ENCODE measurements around the gene SETDB1.

DNA sequence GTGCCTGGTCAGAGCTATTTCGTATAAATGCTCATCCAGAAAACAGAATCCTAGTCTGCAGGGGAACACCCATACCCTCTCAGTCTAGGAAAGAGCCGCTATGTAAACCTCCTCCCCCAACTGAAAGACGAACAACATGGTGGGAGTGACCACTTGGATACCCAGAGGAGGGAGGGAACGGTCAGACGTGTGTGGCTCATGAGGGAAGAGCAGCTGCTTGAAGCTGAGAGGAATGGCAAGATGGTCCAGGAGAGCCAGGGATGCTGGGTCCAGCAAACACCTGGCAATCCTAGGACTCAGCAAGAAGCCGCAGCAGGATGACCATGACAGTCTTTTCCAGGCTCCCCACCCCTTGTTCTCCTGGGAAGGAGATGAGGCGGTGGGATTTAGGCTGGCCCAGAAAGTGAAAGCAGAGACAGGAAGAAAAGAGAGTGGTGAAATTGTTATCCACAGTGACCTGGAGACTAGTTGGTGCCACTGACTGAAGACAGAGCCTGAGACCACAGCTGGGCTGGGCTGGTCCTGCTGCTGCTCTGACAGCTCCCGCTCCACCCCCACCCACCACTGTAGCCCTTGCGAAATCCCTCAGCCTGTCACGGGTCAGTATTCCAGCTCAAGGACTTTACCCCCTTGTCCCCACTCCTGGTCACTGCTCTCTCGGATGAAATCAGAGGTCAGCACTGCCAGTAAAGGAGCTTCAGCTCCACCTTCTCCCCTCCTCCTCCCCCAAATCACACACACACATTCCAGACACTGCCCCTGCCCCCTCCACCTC lies 44.8 kb downstream of the SETDB1 start:
- no peak for TF ChIP-seq EZH2phosphoT487 (IDR thresholded peaks at IDR 0.05)
- TF ChIP-seq, protein P1, sequence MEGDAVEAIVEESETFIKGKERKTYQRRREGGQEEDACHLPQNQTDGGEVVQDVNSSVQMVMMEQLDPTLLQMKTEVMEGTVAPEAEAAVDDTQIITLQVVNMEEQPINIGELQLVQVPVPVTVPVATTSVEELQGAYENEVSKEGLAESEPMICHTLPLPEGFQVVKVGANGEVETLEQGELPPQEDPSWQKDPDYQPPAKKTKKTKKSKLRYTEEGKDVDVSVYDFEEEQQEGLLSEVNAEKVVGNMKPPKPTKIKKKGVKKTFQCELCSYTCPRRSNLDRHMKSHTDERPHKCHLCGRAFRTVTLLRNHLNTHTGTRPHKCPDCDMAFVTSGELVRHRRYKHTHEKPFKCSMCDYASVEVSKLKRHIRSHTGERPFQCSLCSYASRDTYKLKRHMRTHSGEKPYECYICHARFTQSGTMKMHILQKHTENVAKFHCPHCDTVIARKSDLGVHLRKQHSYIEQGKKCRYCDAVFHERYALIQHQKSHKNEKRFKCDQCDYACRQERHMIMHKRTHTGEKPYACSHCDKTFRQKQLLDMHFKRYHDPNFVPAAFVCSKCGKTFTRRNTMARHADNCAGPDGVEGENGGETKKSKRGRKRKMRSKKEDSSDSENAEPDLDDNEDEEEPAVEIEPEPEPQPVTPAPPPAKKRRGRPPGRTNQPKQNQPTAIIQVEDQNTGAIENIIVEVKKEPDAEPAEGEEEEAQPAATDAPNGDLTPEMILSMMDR (IDR thresholded peaks at IDR 0.05) = no peak
- TF ChIP-seq EZH2 (IDR thresholded peaks at IDR 0.05) = no peak

Data from neural progenitor cell (in vitro differentiated cells).